Neural cell (in vitro differentiated cells): ENCODE data around the gene TSPAN4. TPM values are rescaled to one million over a fixed set of nuclear protein-coding genes. Genes with fewer than 3 reads are reported as not detected.

Experiments
- H2AFZ ChIP-seq: fragments of 200-600, 300-800 bp; sonication (generic), shearing (Covaris generic); 2 replicates; pipeline ENCODE4 v1.6.0; 2014; ENCODE audit warnings: low read depth, mild to moderate bottlenecking, antibody characterized with exemption, low read length, moderate library complexity
- H3F3A ChIP-seq: fragments of 200-600 bp; shearing (Covaris generic); 2 replicates; pipeline ENCODE4 v1.6.1; 2016; ENCODE audit warnings: mild to moderate bottlenecking, moderate library complexity, mixed read lengths, antibody characterized with exemption, low read length; ENCODE audit not compliant: insufficient read depth, poor library complexity, severe bottlenecking
- H3K27ac ChIP-seq: fragments of 200-600, 300-800 bp; sonication (generic), shearing (Covaris generic); 2 replicates; pipeline ENCODE4 v1.5.1; 2014; ENCODE audit warnings: mild to moderate bottlenecking, low read length, moderate library complexity
- H3K27me3 ChIP-seq: fragments of 300-800, 200-600 bp; sonication (generic), shearing (Covaris generic); 2 replicates; pipeline ENCODE4 v1.6.0; 2014; ENCODE audit warnings: mild to moderate bottlenecking, low read depth, low read length, moderate library complexity; ENCODE audit not compliant: insufficient read depth
- H3K36me3 ChIP-seq: fragments of 300-800, 200-600 bp; sonication (generic), shearing (Covaris generic); 2 replicates; pipeline ENCODE4 v1.5.1; 2014; ENCODE audit warnings: mild to moderate bottlenecking, antibody characterized with exemption, low read length, moderate library complexity; ENCODE audit not compliant: insufficient read depth
- H3K4me2 ChIP-seq: fragments of 300-800, 200-600 bp; sonication (generic), shearing (Covaris generic); 2 replicates; pipeline ENCODE4 v1.6.0; 2014; ENCODE audit warnings: mild to moderate bottlenecking, low read length
- H3K4me3 ChIP-seq: fragments of 300-800, 200-600 bp; sonication (generic), shearing (Covaris generic); 2 replicates; pipeline ENCODE4 v1.5.1; 2014; ENCODE audit warnings: mild to moderate bottlenecking, low read length, moderate library complexity
- H3K79me2 ChIP-seq: fragments of 200-600 bp; shearing (Covaris generic); replicated peaks from 2 replicates; pipeline ENCODE4 v1.6.0; 2014; ENCODE audit warnings: mild to moderate bottlenecking, low read length, moderate library complexity; ENCODE audit not compliant: insufficient read depth
- H3K9ac ChIP-seq: fragments of 300-800, 200-600 bp; sonication (generic), shearing (Covaris generic); 2 replicates; pipeline ENCODE4 v1.6.1; 2016; ENCODE audit warnings: mild to moderate bottlenecking, low read length, mixed read lengths
- H3K9me2 ChIP-seq: fragments of 200-600 bp; shearing (Covaris generic); 2 replicates; pipeline ENCODE4 v1.6.1; 2016; ENCODE audit warnings: mild to moderate bottlenecking, low read length, mixed read lengths; ENCODE audit not compliant: insufficient read depth
- H3K9me3 ChIP-seq: fragments of 200-600, 300-800 bp; sonication (generic), shearing (Covaris generic); 2 replicates; pipeline ENCODE4 v1.6.1; 2016; ENCODE audit warnings: mild to moderate bottlenecking, mixed run types, low read length, moderate library complexity, mixed read lengths
- H4K20me1 ChIP-seq: fragments of 200-600 bp; shearing (Covaris generic); 2 replicates; pipeline ENCODE4 v1.6.1; 2016; ENCODE audit warnings: mild to moderate bottlenecking, mixed run types; ENCODE audit not compliant: insufficient read depth
- EP300 ChIP-seq: fragments of 450-650 bp; conservative IDR thresholded peaks from 2 replicates; pipeline ENCODE4 v1.6.1; 2014; ENCODE audit warnings: antibody characterized with exemption, mild to moderate bottlenecking, moderate library complexity; ENCODE audit not compliant: poor library complexity, severe bottlenecking
- EZH2 ChIP-seq: fragments of 200-600, 300-800 bp; shearing (Covaris generic), sonication (generic); IDR thresholded peaks from 2 replicates; pipeline ENCODE4 v1.6.1; 2014; ENCODE audit warnings: antibody characterized with exemption, low read length, borderline replicate concordance, mild to moderate bottlenecking; ENCODE audit not compliant: insufficient read depth, poor library complexity, severe bottlenecking
- MXI1 ChIP-seq: fragments of 450-650 bp; conservative IDR thresholded peaks from 2 replicates; pipeline ENCODE4 v1.6.1; 2014; ENCODE audit warnings: antibody characterized with exemption, mild to moderate bottlenecking; ENCODE audit not compliant: poor library complexity, severe bottlenecking
- POLR2AphosphoS5 ChIP-seq: IDR thresholded peaks from 2 replicates; pipeline ENCODE4 v1.6.1; 2012
- RAD21 ChIP-seq: fragments of 450-650 bp; conservative IDR thresholded peaks from 2 replicates; pipeline ENCODE4 v1.6.1; 2014; ENCODE audit warnings: antibody characterized with exemption, mild to moderate bottlenecking, moderate library complexity
- REST ChIP-seq: IDR thresholded peaks from 2 replicates; pipeline ENCODE4 v1.6.1; 2012; ENCODE audit warnings: borderline replicate concordance
- SMC3 ChIP-seq: fragments of 450-650 bp; conservative IDR thresholded peaks from 2 replicates; pipeline ENCODE4 v1.6.1; 2014; ENCODE audit warnings: antibody characterized with exemption, mild to moderate bottlenecking, moderate library complexity; ENCODE audit not compliant: poor library complexity
- TAF1 ChIP-seq: IDR thresholded peaks from 2 replicates; pipeline ENCODE4 v1.6.1; 2012; ENCODE audit warnings: low read depth
- polyA plus RNA-seq: library from polyadenylated mRNA; depleted of rRNA; stranded (reverse); fragments of >200 nt; gene quantifications from 2 replicates; pipeline ENCODE4 v1.2.3, GENCODE V29; 2014
- TF ChIP-seq, protein P1 (sequence below): fragments of 450-650 bp; IDR thresholded peaks from 2 replicates; pipeline ENCODE4 v1.5.1; 2014; ENCODE audit warnings: antibody characterized with exemption, mild to moderate bottlenecking, moderate library complexity; ENCODE audit not compliant: poor library complexity, severe bottlenecking

TSPAN4 gene
- polyA plus RNA-seq, 1 donor from 2014 or later: 68.1 TPM

GRCh38 chr11:800473-800872, 42.2 kb upstream of the TSPAN4 start:
- no peaks in the 10 kb centered on the region for H4K20me1 ChIP-seq
- no peaks in the 10 kb centered on the region for H3K36me3 ChIP-seq
- H3K79me2 ChIP-seq: peaks cover 13% of the 10 kb centered on the region
- TF ChIP-seq RAD21: no peak
- no peaks in the 10 kb centered on the region for H3K9me2 ChIP-seq
- H3K4me2 ChIP-seq: no peak overlapping the region
- H3K9me3 ChIP-seq: no peaks in the 10 kb centered on the region
- no peaks in the 10 kb centered on the region for H3K27me3 ChIP-seq
- H3K27ac ChIP-seq: no peak overlapping the region
- H3K4me3 ChIP-seq: no peak overlapping the region
- H2AFZ ChIP-seq: no peak overlapping the region
- no peaks in the 10 kb centered on the region for H3F3A ChIP-seq
- H3K9ac ChIP-seq: no peak overlapping the region

- H2AFZ ChIP-seq: no peak overlapping the region
- no peak overlapping the region for H3K27ac ChIP-seq
- no peaks in the 10 kb centered on the region for H3F3A ChIP-seq
- H3K9ac ChIP-seq: no peak overlapping the region
- H3K9me2 ChIP-seq: no peaks in the 10 kb centered on the region
- no peak overlapping the region for H3K4me2 ChIP-seq
- TF ChIP-seq EP300 (no peak), TAF1 (no peak), POLR2AphosphoS5 (no peak), MXI1 (no peak), SMC3 (no peak), EZH2 (no peak), REST (no peak), RAD21 (no peak)
- TF ChIP-seq, protein P1, sequence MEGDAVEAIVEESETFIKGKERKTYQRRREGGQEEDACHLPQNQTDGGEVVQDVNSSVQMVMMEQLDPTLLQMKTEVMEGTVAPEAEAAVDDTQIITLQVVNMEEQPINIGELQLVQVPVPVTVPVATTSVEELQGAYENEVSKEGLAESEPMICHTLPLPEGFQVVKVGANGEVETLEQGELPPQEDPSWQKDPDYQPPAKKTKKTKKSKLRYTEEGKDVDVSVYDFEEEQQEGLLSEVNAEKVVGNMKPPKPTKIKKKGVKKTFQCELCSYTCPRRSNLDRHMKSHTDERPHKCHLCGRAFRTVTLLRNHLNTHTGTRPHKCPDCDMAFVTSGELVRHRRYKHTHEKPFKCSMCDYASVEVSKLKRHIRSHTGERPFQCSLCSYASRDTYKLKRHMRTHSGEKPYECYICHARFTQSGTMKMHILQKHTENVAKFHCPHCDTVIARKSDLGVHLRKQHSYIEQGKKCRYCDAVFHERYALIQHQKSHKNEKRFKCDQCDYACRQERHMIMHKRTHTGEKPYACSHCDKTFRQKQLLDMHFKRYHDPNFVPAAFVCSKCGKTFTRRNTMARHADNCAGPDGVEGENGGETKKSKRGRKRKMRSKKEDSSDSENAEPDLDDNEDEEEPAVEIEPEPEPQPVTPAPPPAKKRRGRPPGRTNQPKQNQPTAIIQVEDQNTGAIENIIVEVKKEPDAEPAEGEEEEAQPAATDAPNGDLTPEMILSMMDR: no peak
- no peak overlapping the region for H3K4me3 ChIP-seq
- no peaks in the 10 kb centered on the region for H3K9me3 ChIP-seq
- H3K27me3 ChIP-seq: no peaks in the 10 kb centered on the region
- H3K79me2 ChIP-seq: peaks cover 9% of the 10 kb centered on the region
- H4K20me1 ChIP-seq: no peaks in the 10 kb centered on the region
- H3K36me3 ChIP-seq: no peaks in the 10 kb centered on the region
Observed at GRCh38 chr11:801097-801780, 41.4 kb upstream of the TSPAN4 start.
